Measurements from ENCODE around the gene ATP10A.

Gene ATP10A

GRCh38 chr15:25795061-25795460 lies 68.1 kb downstream of the ATP10A start:
- Histone ChIP-seq H3K4me1 (peaks cover 0 to 95% (median 45%) of the 10 kb centered on the region in 4 donors), H3K36me3 (no peaks in the 10 kb centered on the region), H3K27ac (peak overlapping the region; percentile 79 to 89), H3K9me3 (no peaks in the 10 kb centered on the region), H3K4me3 (no peak overlapping the region), H3K27me3 (no peaks in the 10 kb centered on the region)
- peak in 1 of 2 donors; percentile 43 for DNase-seq
- intact Hi-C loops (cut with DNase I; ENCODE audit: low total_unique reads) = loop anchor here (5.0 to 10.0 kb wide), 2 partner anchors 60 to 67 kb away; partner anchors contain the start of gene ATP10A
- TF ChIP-seq, protein P1, sequence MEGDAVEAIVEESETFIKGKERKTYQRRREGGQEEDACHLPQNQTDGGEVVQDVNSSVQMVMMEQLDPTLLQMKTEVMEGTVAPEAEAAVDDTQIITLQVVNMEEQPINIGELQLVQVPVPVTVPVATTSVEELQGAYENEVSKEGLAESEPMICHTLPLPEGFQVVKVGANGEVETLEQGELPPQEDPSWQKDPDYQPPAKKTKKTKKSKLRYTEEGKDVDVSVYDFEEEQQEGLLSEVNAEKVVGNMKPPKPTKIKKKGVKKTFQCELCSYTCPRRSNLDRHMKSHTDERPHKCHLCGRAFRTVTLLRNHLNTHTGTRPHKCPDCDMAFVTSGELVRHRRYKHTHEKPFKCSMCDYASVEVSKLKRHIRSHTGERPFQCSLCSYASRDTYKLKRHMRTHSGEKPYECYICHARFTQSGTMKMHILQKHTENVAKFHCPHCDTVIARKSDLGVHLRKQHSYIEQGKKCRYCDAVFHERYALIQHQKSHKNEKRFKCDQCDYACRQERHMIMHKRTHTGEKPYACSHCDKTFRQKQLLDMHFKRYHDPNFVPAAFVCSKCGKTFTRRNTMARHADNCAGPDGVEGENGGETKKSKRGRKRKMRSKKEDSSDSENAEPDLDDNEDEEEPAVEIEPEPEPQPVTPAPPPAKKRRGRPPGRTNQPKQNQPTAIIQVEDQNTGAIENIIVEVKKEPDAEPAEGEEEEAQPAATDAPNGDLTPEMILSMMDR (IDR thresholded peaks at IDR 0.05) = no peak

DNA sequence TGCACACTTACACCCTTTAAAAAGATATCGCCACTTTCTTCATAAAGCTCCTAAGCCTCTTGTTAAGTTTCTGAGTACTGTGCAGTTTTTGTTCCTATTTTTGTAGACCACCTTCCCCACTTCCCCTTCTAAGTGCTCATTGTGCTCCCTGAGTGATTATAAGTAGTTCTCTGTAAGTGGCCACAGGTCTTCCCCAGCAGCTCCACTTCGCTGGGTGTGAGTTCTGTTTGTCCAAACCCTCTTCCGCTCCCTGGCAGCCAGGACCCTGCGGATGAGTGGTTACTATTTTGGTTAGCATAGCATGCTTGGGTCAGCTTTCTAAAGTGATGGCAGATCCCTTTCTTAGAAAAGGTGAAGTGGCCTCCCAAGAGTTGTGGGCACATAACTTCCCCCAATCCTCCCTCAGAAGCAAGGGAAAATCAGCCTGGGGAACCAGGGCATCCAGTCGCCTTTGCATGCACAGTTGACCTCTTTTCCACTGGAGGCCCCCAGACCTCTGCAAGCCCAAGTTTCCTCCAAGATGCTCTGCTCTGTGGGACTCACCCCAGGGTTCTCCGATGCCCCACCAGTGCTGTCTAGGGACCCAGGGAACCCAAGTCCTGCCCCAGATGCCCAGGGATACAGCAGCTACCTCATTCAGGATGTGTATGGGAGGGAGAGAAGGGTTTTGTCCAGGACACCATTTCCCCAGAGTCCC lies 69.6 kb downstream of the ATP10A start:
- no peaks in the 10 kb centered on the region for H3K27me3 ChIP-seq
- H3K36me3 ChIP-seq = no peaks in the 10 kb centered on the region
- intact Hi-C loops (cut with DNase I; ENCODE audit: low total_unique reads) = loop anchor here (10.0 kb wide), 1 partner anchor 59 kb away; no protein-coding TSS in a partner anchor
- H3K9me3 ChIP-seq = no peaks in the 10 kb centered on the region
- H3K4me1 ChIP-seq = peaks cover 0 to 95% (median 54%) of the 10 kb centered on the region in 4 donors
- no peak overlapping the region for H3K4me3 ChIP-seq
- peak in 1 of 2 donors; percentile 62 for DNase-seq
- TF ChIP-seq, protein P1 (IDR thresholded peaks at IDR 0.05) = no peak
- no peak overlapping the region for H3K27ac ChIP-seq

- H3K27ac ChIP-seq = peak overlapping the region in 1 of 2 donors; percentile 75
- DNase-seq = peak in 1 of 2 donors; percentile 45
Observed at GRCh38 chr15:25792128-25792527, 71.0 kb downstream of the ATP10A start.

GRCh38 chr15:25790000-25790660 lies 73.0 kb downstream of the ATP10A start:
- peak; percentile 76 to 80 for DNase-seq
- H3K4me3 ChIP-seq = no peak overlapping the region
- intact Hi-C loops (cut with DNase I; ENCODE audit: low total_unique reads) = loop anchor here (10.0 kb wide), 1 partner anchor 55 kb away; no protein-coding TSS in a partner anchor
- TF ChIP-seq, protein P1 (IDR thresholded peaks at IDR 0.05) = peak in 1 of 2 experiments; percentile 19
- H3K27ac ChIP-seq = peak overlapping the region; percentile 62 to 75
- H3K4me1 ChIP-seq = peaks cover 0 to 95% (median 55%) of the 10 kb centered on the region in 4 donors
- H3K36me3 ChIP-seq = no peaks in the 10 kb centered on the region
- no peaks in the 10 kb centered on the region for H3K9me3 ChIP-seq
- H3K27me3 ChIP-seq = no peaks in the 10 kb centered on the region

More at GRCh38 chr15:25792128-25792527, 71.0 kb downstream of the ATP10A start:
- Histone ChIP-seq H3K27me3 (no peaks in the 10 kb centered on the region), H3K9me3 (no peaks in the 10 kb centered on the region), H3K36me3 (no peaks in the 10 kb centered on the region), H3K4me3 (no peak overlapping the region), H3K4me1 (peaks cover 0 to 95% (median 54%) of the 10 kb centered on the region in 4 donors)
- TF ChIP-seq, protein P1 (IDR thresholded peaks at IDR 0.05) = no peak
- intact Hi-C loops (cut with DNase I; ENCODE audit: low total_unique reads) = loop anchor here (10.0 kb wide), 1 partner anchor 57 kb away; no protein-coding TSS in a partner anchor

DNA sequence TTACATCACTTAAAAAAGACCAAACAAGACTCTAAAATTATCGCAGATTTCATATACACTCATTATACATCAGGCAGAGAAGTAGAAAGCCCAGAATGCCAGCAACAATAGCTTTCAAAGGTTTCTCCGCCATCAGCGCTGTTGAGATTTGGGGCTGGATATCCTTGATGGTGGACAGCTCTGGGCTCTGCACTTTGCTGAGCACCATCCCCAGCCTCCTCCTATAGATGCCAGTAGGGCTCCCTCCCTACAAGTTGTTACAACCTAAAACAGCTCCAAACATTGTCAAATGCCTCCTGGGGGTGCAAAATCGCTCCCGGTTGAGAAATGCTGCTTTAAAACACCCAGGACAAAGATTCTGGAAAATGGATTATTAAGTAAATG lies 73.5 kb downstream of the ATP10A start:
- intact Hi-C loops (cut with DNase I; ENCODE audit: low total_unique reads) = no loop called here
- H3K27me3 ChIP-seq = no peaks in the 10 kb centered on the region
- peak overlapping the region; percentile 62 to 75 for H3K27ac ChIP-seq
- peak in 1 of 2 donors; percentile 61 for DNase-seq
- no peaks in the 10 kb centered on the region for H3K36me3 ChIP-seq
- H3K4me3 ChIP-seq = no peak overlapping the region
- no peaks in the 10 kb centered on the region for H3K9me3 ChIP-seq
- peaks cover 0 to 95% (median 58%) of the 10 kb centered on the region in 4 donors for H3K4me1 ChIP-seq
- TF ChIP-seq, protein P1 (IDR thresholded peaks at IDR 0.05) = no peak
